Hepatocyte (in vitro differentiated cells): Measurements from ENCODE around the gene HECTD2. TPM values are rescaled to one million over a fixed set of nuclear protein-coding genes. Genes with fewer than 3 reads are reported as not detected.

ENCODE experiments used
- DNase-seq: peaks from one replicate; pipeline ENCODE4 v3.0.0-alpha.2; 2016; ENCODE audit warnings: low spot score
- H2AFZ ChIP-seq: fragments of 200-600 bp; sonication (generic); 2 replicates; pipeline ENCODE4 v1.6.0; 2016; ENCODE audit warnings: antibody characterized with exemption, mild to moderate bottlenecking
- H3K27ac ChIP-seq: fragments of 200-600 bp; sonication (generic); 2 replicates; pipeline ENCODE4 v1.5.1; 2016; ENCODE audit warnings: mild to moderate bottlenecking
- H3K27me3 ChIP-seq: fragments of 200-600 bp; sonication (generic); 2 replicates; pipeline ENCODE4 v1.6.1; 2016
- H3K36me3 ChIP-seq: fragments of 200-600 bp; sonication (generic); replicated peaks from 2 replicates; pipeline ENCODE4 v1.5.1; 2016; ENCODE audit warnings: low read depth; ENCODE audit not compliant: insufficient read depth
- H3K4me1 ChIP-seq: fragments of 200-600 bp; sonication (generic); 2 replicates; pipeline ENCODE4 v1.5.1; 2016; ENCODE audit warnings: mild to moderate bottlenecking, moderate library complexity; ENCODE audit not compliant: insufficient read depth
- H3K4me2 ChIP-seq: fragments of 200-600 bp; sonication (generic); 2 replicates; pipeline ENCODE4 v1.6.0; 2016
- H3K4me3 ChIP-seq: fragments of 200-600 bp; sonication (generic); 2 replicates; pipeline ENCODE4 v1.5.1; 2016; ENCODE audit warnings: mild to moderate bottlenecking
- H3K79me2 ChIP-seq: fragments of 200-600 bp; sonication (generic); 2 replicates; pipeline ENCODE4 v1.6.0; 2017; ENCODE audit warnings: mild to moderate bottlenecking
- H3K9me2 ChIP-seq: fragments of 200-600 bp; sonication (generic); replicated peaks from 2 replicates; pipeline ENCODE4 v1.6.0; 2017; ENCODE audit warnings: mild to moderate bottlenecking; ENCODE audit not compliant: insufficient read depth
- H3K9me3 ChIP-seq: fragments of 200-600 bp; sonication (generic); 2 replicates; pipeline ENCODE4 v1.5.1; 2016; ENCODE audit warnings: low read depth, mild to moderate bottlenecking
- H4K20me1 ChIP-seq: fragments of 200-600 bp; sonication (generic); 2 replicates; pipeline ENCODE4 v1.6.0; 2016; ENCODE audit warnings: mild to moderate bottlenecking; ENCODE audit not compliant: insufficient read depth, poor library complexity, severe bottlenecking
- EZH2 ChIP-seq: fragments of 200-600 bp; sonication (generic); IDR thresholded peaks from 2 replicates; pipeline ENCODE4 v1.6.1; 2016; ENCODE audit warnings: antibody characterized with exemption, mild to moderate bottlenecking, borderline replicate concordance
- EZH2phosphoT487 ChIP-seq: fragments of 200-600 bp; sonication (generic); IDR thresholded peaks from one replicate; pipeline ENCODE4 v1.6.1; 2018; ENCODE audit warnings: antibody characterized with exemption, mild to moderate bottlenecking, low read depth, moderate library complexity; ENCODE audit not compliant: unreplicated experiment, severe bottlenecking
- WGBS: methylation state at CpG from one replicate; pipeline ENCODE4 v1.1.6; 2016; ENCODE audit warnings: low lambda C conversion rate; ENCODE audit errors: missing lambda C conversion rate; 5-methylcytosine and 5-hydroxymethylcytosine counted together
- polyA plus RNA-seq: library from polyadenylated mRNA; unstranded; fragments of >200 nt; fragmentation: Nextera tagmentation; extraction: Ambion mirVana; gene quantifications from 2 replicates; pipeline ENCODE4 v1.2.1, GENCODE V29; 2016
- total RNA-seq: library from RNA; depleted of rRNA; stranded (reverse); fragments of >200 nt; gene quantifications from 2 replicates; pipeline ENCODE4 v1.2.3, GENCODE V29; 2014
- TF ChIP-seq, protein P1 (sequence below): fragments of 200-600 bp; sonication (generic); IDR thresholded peaks from 2 replicates; pipeline ENCODE4 v1.5.1; 2016; ENCODE audit warnings: antibody characterized with exemption, mild to moderate bottlenecking; ENCODE audit not compliant: poor library complexity

Gene HECTD2
- total and polyA plus RNA-seq, 2 experiments from 2014 or later, result 9.0 to 25.0 TPM

DNA sequence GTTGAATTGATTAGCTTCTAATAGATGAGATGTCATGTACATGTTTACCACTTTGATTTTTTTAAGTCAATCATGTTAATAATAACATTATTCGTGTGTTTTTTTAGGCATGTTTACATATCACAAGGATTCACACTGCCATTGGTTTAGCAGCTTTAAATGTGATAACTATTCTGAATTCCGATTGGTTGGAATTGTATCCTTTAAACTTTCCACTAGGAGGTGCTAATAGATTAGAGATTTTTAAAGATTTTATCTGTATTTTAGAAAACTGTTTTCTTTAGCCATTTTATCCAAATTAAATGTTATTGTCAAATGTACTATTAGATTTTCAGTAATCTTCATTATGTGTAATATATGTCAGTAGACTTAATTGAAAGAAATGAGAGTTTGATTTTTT, 83.2 kb downstream of the HECTD2 start:
- Histone ChIP-seq H4K20me1 (no peaks in the 10 kb centered on the region), H3K4me2 (no peak overlapping the region), H3K9me3 (no peaks in the 10 kb centered on the region), H3K79me2 (no peaks in the 10 kb centered on the region), H2AFZ (no peak overlapping the region), H3K36me3 (no peaks in the 10 kb centered on the region), H3K9me2 (no peaks in the 10 kb centered on the region), H3K4me1 (no peaks in the 10 kb centered on the region), H3K4me3 (no peak overlapping the region), H3K27ac (no peak overlapping the region), H3K27me3 (no peaks in the 10 kb centered on the region)
- peak; percentile 24 for DNase-seq
- WGBS, result 81% methylated on average over 2 of the region's 2 CpGs
- TF ChIP-seq, protein P1, sequence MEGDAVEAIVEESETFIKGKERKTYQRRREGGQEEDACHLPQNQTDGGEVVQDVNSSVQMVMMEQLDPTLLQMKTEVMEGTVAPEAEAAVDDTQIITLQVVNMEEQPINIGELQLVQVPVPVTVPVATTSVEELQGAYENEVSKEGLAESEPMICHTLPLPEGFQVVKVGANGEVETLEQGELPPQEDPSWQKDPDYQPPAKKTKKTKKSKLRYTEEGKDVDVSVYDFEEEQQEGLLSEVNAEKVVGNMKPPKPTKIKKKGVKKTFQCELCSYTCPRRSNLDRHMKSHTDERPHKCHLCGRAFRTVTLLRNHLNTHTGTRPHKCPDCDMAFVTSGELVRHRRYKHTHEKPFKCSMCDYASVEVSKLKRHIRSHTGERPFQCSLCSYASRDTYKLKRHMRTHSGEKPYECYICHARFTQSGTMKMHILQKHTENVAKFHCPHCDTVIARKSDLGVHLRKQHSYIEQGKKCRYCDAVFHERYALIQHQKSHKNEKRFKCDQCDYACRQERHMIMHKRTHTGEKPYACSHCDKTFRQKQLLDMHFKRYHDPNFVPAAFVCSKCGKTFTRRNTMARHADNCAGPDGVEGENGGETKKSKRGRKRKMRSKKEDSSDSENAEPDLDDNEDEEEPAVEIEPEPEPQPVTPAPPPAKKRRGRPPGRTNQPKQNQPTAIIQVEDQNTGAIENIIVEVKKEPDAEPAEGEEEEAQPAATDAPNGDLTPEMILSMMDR, result peak; percentile 49
- TF ChIP-seq EZH2phosphoT487, result no peak

DNA sequence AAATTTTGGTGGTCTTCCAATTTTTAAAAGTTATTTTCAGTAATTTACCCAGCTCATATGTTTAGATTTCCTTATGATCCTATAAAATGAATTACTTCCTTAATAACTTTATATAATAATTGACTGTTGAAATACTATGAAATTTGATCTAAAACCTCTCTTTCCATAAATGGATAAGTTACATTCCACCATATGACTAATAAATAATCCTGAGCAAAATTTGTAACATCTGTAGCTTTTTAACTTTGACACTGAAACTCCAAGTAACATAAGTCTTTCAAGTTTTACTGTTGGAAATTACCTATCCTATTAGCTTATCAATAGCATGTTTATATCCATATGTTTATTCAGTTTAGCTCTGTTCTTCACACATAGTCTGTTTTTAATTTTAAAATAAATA, 85.3 kb downstream of the HECTD2 start:
- DNase-seq, result no peak
- Histone ChIP-seq H3K4me1 (no peaks in the 10 kb centered on the region), H3K4me2 (no peak overlapping the region), H4K20me1 (no peaks in the 10 kb centered on the region), H3K27me3 (no peaks in the 10 kb centered on the region), H3K36me3 (no peaks in the 10 kb centered on the region), H3K4me3 (no peak overlapping the region), H3K9me3 (no peaks in the 10 kb centered on the region), H3K27ac (no peak overlapping the region), H3K9me2 (no peaks in the 10 kb centered on the region), H2AFZ (no peak overlapping the region), H3K79me2 (no peaks in the 10 kb centered on the region)
- TF ChIP-seq EZH2phosphoT487, result no peak
- TF ChIP-seq, protein P1, result no peak
- no peak for TF ChIP-seq EZH2

GRCh38 chr10:91496016-91496415, 85.9 kb downstream of the HECTD2 start:
- Histone ChIP-seq H3K36me3 (no peaks in the 10 kb centered on the region), H3K79me2 (no peaks in the 10 kb centered on the region), H2AFZ (no peak overlapping the region), H3K27me3 (no peaks in the 10 kb centered on the region), H3K9me2 (no peaks in the 10 kb centered on the region), H3K9me3 (no peaks in the 10 kb centered on the region), H3K4me2 (no peak overlapping the region), H3K4me1 (no peaks in the 10 kb centered on the region), H3K4me3 (no peak overlapping the region), H3K27ac (no peak overlapping the region), H4K20me1 (no peaks in the 10 kb centered on the region)
- 92% methylated on average over 4 of the region's 4 CpGs for WGBS
- TF ChIP-seq EZH2phosphoT487, result no peak
- no peak for TF ChIP-seq EZH2
- TF ChIP-seq, protein P1, result no peak
- DNase-seq, result no peak

GRCh38 chr10:91511549-91512330, 101.6 kb downstream of the HECTD2 start:
- peaks cover 8% of the 10 kb centered on the region for H3K4me1 ChIP-seq
- no peak overlapping the region for H2AFZ ChIP-seq
- WGBS, result 88% methylated on average over 5 of the region's 5 CpGs
- no peaks in the 10 kb centered on the region for H3K9me3 ChIP-seq
- peak overlapping the region; percentile 45 for H3K27ac ChIP-seq
- H3K4me2 ChIP-seq, result no peak overlapping the region
- H3K4me3 ChIP-seq, result no peak overlapping the region
- no peaks in the 10 kb centered on the region for H4K20me1 ChIP-seq
- H3K27me3 ChIP-seq, result no peaks in the 10 kb centered on the region
- no peaks in the 10 kb centered on the region for H3K79me2 ChIP-seq
- no peaks in the 10 kb centered on the region for H3K36me3 ChIP-seq
- no peak for DNase-seq
- TF ChIP-seq, protein P1, result no peak
- no peak for TF ChIP-seq EZH2
- TF ChIP-seq EZH2phosphoT487, result no peak
- no peaks in the 10 kb centered on the region for H3K9me2 ChIP-seq
